HCT116 (cell line): ENCODE measurements around the gene POC1A. TPM values are rescaled to one million over a fixed set of nuclear protein-coding genes. Genes with fewer than 3 reads are reported as not detected.

Experiments
- ATAC-seq: fragments of 200-7000 bp; cut with Tn5 transposase; 2 replicates; pipeline ENCODE4 v1.9.1; 2020; ENCODE audit warnings: mild to moderate bottlenecking, moderate library complexity
- BruUV-seq: library from RNA; stranded (reverse); fragments of 400-500 nt; replicated peaks from 2 replicates; lab custom pipeline; 2021; lab: Mats Ljungman, UMichigan
- CTCF ChIA-PET: fragments of 300-600 bp; sonication (Branson Sonifier 250); formaldehyde crosslinking; loops from one replicate; lab custom pipeline; 2021; ENCODE audit warnings: antibody characterized with exemption; lab: Charles Lee
- POLR2A ChIA-PET: fragments of 300-600, 350-600 bp; sonication (Branson Sonifier 250); formaldehyde crosslinking; loops from one replicate; lab custom pipeline; 2021; ENCODE audit warnings: antibody characterized with exemption; lab: Charles Lee
- RAD21 ChIA-PET, 2 experiments: fragments of 300-600 bp; sonication (Branson Sonifier 250); formaldehyde crosslinking; loops; one replicate each; lab custom pipeline; 2023; ENCODE audit warnings: low total read pairs in 2 of 2; ENCODE audit not compliant: uncharacterized antibody in 2 of 2, unreplicated experiment in 2 of 2, low non-redundant PET in 1 of 2; lab: Charles Lee
- DNase-seq: peaks from one replicate; pipeline ENCODE4 v3.0.0-alpha.2; 2010; ENCODE audit warnings: low read depth, low spot score
- H2AFZ ChIP-seq: fragments of 200-600 bp; shearing (Covaris generic), sonication (generic); 2 replicates; pipeline ENCODE4 v1.6.1; 2017; ENCODE audit warnings: low read depth, mixed run types, mixed read lengths, antibody characterized with exemption, low read length; ENCODE audit not compliant: poor library complexity, severe bottlenecking
- H3K27ac ChIP-seq: 2 replicates; pipeline ENCODE4 v1.5.1; 2012; ENCODE audit warnings: low read depth, low read length
- H3K27me3 ChIP-seq: fragments of 200-600 bp; sonication (generic); 2 replicates; pipeline ENCODE4 v1.6.1; 2016; ENCODE audit warnings: mixed run types, low read length, mixed read lengths; ENCODE audit not compliant: insufficient read depth
- H3K36me3 ChIP-seq, 2 experiments: fragments of 200-500 bp in 1 of 2; fragments of 200-600 bp in 1 of 2; sonication (Bioruptor generic) in 1 of 2; sonication (generic) in 1 of 2; 2 replicates each; pipeline versions ENCODE4 v1.5.1 to v1.6.1; 2014 to 2016; ENCODE audit warnings: low read length in 2 of 2, inconsistent platforms in 1 of 2, mixed read lengths in 1 of 2, mixed run types in 1 of 2; ENCODE audit not compliant: insufficient read depth in 2 of 2, control insufficient read depth in 1 of 2
- H3K4me1 ChIP-seq, 2 experiments: fragments of 200-600 bp in 1 of 2; sonication (generic) in 1 of 2; 2 replicates each; pipeline versions ENCODE4 v1.5.1 to v1.6.1; 2012 to 2017; ENCODE audit warnings: low read length in 2 of 2, inconsistent platforms in 1 of 2, mild to moderate bottlenecking in 1 of 2, mixed read lengths in 1 of 2, mixed run types in 1 of 2, moderate library complexity in 1 of 2; ENCODE audit not compliant: insufficient read depth in 2 of 2, control insufficient read depth in 1 of 2
- H3K4me2 ChIP-seq: fragments of 200-600 bp; sonication (generic); 2 replicates; pipeline ENCODE4 v1.6.1; 2017; ENCODE audit warnings: mixed run types, low read length, mixed read lengths
- H3K4me3 ChIP-seq, 2 experiments: fragments of 200-600 bp in 1 of 2; sonication (generic) in 1 of 2; replicated peaks in 1 of 2; 2 replicates each; pipeline ENCODE4 v1.5.1; 2011 to 2016; ENCODE audit warnings: low read length in 2 of 2, control low read depth in 1 of 2, low read depth in 1 of 2, mild to moderate bottlenecking in 1 of 2, mixed read lengths in 1 of 2, mixed run types in 1 of 2
- H3K79me2 ChIP-seq: fragments of 200-600 bp; sonication (generic); 2 replicates; pipeline ENCODE4 v1.6.1; 2017; ENCODE audit warnings: mild to moderate bottlenecking, mixed run types, low read length, moderate library complexity, mixed read lengths; ENCODE audit not compliant: insufficient read depth
- H3K9ac ChIP-seq: fragments of 200-600 bp; sonication (generic); 2 replicates; pipeline ENCODE4 v1.6.1; 2016; ENCODE audit warnings: low read length, mixed read lengths
- H3K9me2 ChIP-seq: fragments of 200-600 bp; sonication (generic), shearing (Covaris generic); 2 replicates; pipeline ENCODE4 v1.6.1; 2017; ENCODE audit warnings: mixed run types, mild to moderate bottlenecking, moderate library complexity; ENCODE audit not compliant: insufficient read depth
- H3K9me3 ChIP-seq, 2 experiments: fragments of 200-500 bp in 1 of 2; fragments of 200-600 bp in 1 of 2; sonication (Bioruptor generic) in 1 of 2; sonication (generic) in 1 of 2; 2 replicates each; pipeline ENCODE4 v1.6.1; 2014 to 2017; ENCODE audit warnings: low read length in 2 of 2, mixed read lengths in 2 of 2, inconsistent platforms in 1 of 2, low read depth in 1 of 2, mild to moderate bottlenecking in 1 of 2, mixed run types in 1 of 2, moderate library complexity in 1 of 2; ENCODE audit not compliant: control insufficient read depth in 1 of 2, insufficient read depth in 1 of 2
- H4K20me1 ChIP-seq: fragments of 200-600 bp; sonication (generic), shearing (Covaris generic); 2 replicates; pipeline ENCODE4 v1.6.1; 2017; ENCODE audit warnings: mixed run types, mild to moderate bottlenecking, moderate library complexity; ENCODE audit not compliant: insufficient read depth
- CBX3 ChIP-seq: IDR thresholded peaks from 2 replicates; pipeline ENCODE4 v1.6.1; 2012; ENCODE audit warnings: low read depth
- POLR2A ChIP-seq: IDR thresholded peaks from 2 replicates; pipeline ENCODE4 v1.7.0; 2011; ENCODE audit warnings: borderline replicate concordance; ENCODE audit not compliant: insufficient read depth, insufficient read length; ENCODE audit errors: extremely low read depth
- POLR2AphosphoS5 ChIP-seq: IDR thresholded peaks from 2 replicates; pipeline ENCODE4 v1.6.1; 2011; ENCODE audit warnings: mild to moderate bottlenecking, low read depth, low read length, moderate library complexity
- REST ChIP-seq: IDR thresholded peaks from 2 replicates; pipeline ENCODE4 v1.6.1; 2012; ENCODE audit warnings: low read depth
- SP1 ChIP-seq: IDR thresholded peaks from 2 replicates; pipeline ENCODE4 v1.6.1; 2012; ENCODE audit warnings: low read depth
- ZBTB33 ChIP-seq: IDR thresholded peaks from 2 replicates; pipeline ENCODE4 v1.6.1; 2011; ENCODE audit warnings: mild to moderate bottlenecking, low read length, moderate library complexity; ENCODE audit not compliant: insufficient replicate concordance; ENCODE audit errors: extremely low read depth
- intact Hi-C: fragments of 100-400 bp; cut with micrococcal nuclease; formaldehyde crosslinking; loops from 2 replicates; pipeline ENCODE4 v1.10.0; 2022
- total RNA-seq: library from RNA; stranded (reverse); gene quantifications from one replicate; pipeline ENCODE4 v1.2.1, GENCODE V29; 2021; ENCODE audit not compliant: unreplicated experiment

Gene POC1A
- total RNA-seq, 1 experiment from 2014 or later, result 34.0 TPM

GRCh38 chr3:52132930-52133329, 21.3 kb downstream of the POC1A start (continued):
- no peak for TF ChIP-seq REST

- peaks cover 0 to 4% of the 10 kb centered on the region in 2 experiments; a peak in 1 of 4 replicates for H3K36me3 ChIP-seq
- TF ChIP-seq CBX3, result no peak
- no peak for TF ChIP-seq POLR2AphosphoS5
- no peak for TF ChIP-seq REST
- TF ChIP-seq SP1, result no peak
- no peak for TF ChIP-seq POLR2A
- no peak for TF ChIP-seq ZBTB33
- ChIA-PET RAD21 (no interaction called here), POLR2A (no interaction called here), CTCF (no interaction called here)
- no peak overlapping the region for H3K9ac ChIP-seq
- no peaks in the 10 kb centered on the region for H3K9me2 ChIP-seq
- no peaks in the 10 kb centered on the region for H3K79me2 ChIP-seq
- no peak for ATAC-seq
- H2AFZ ChIP-seq, result no peak overlapping the region
- no peak overlapping the region for H3K4me2 ChIP-seq
- intact Hi-C loops, result no loop called here
- no TSS peak for BruUV-seq
- peaks cover 22 to 26% of the 10 kb centered on the region in 2 experiments for H3K4me1 ChIP-seq
- H3K4me3 ChIP-seq, result no peak overlapping the region
- no peaks in the 10 kb centered on the region for H3K9me3 ChIP-seq
- H3K27ac ChIP-seq, result no peak overlapping the region
- no peaks in the 10 kb centered on the region for H4K20me1 ChIP-seq
- no peak for DNase-seq
- H3K27me3 ChIP-seq, result no peaks in the 10 kb centered on the region
These were observed 22.2 kb downstream of the POC1A start for GRCh38 chr3:52132041-52132440.
